Testis (tissue), 5 donors: ENCODE measurements around the gene SMDT1. TPM values are rescaled to one million over a fixed set of nuclear protein-coding genes. Genes with fewer than 3 reads are reported as not detected.

Experiments
- DNase-seq: peaks from one replicate; pipeline ENCODE4 v3.0.0-alpha.2; 2019
- H3K27ac ChIP-seq, 2 donors: fragments of 200-600 bp; sonication (generic); one replicate each; pipeline ENCODE4 v1.5.1; 2019
- H3K27me3 ChIP-seq: fragments of 200-600 bp; sonication (generic); one replicate; pipeline ENCODE4 v1.5.1; 2019
- H3K36me3 ChIP-seq: fragments of 200-600 bp; sonication (generic); one replicate; pipeline ENCODE4 v1.5.1; 2017; ENCODE audit warnings: low read depth; ENCODE audit errors: missing control alignments
- H3K4me1 ChIP-seq: fragments of 200-600 bp; sonication (generic); one replicate; pipeline ENCODE4 v1.5.1; 2019
- H3K4me3 ChIP-seq, 2 donors: fragments of 200-600 bp; sonication (generic); one replicate each; pipeline ENCODE4 v1.5.1; 2017 to 2019
- H3K9me3 ChIP-seq: fragments of 200-600 bp; sonication (generic); one replicate; pipeline ENCODE4 v1.5.1; 2017
- POLR2A ChIP-seq: fragments of 450-650 bp; IDR thresholded peaks from one replicate; pipeline ENCODE4 v1.6.1; 2017; ENCODE audit warnings: antibody characterized with exemption, mild to moderate bottlenecking, moderate library complexity
- WGBS, 2 donors: methylation state at CpG; one replicate each; pipeline ENCODE4 v1.1.5; 2018; 5-methylcytosine and 5-hydroxymethylcytosine counted together
- intact Hi-C: fragments of 100-400 bp; cut with DNase I; formaldehyde crosslinking; loops from one replicate; pipeline ENCODE4 v1.15.1; 2023; ENCODE audit warnings: low total_unique reads
- long read RNA-seq, 2 donors: transcript quantifications; one replicate each; lab custom pipeline, GENCODE V29; 2026
- polyA plus RNA-seq: library from polyadenylated mRNA; stranded (reverse); fragments of 350-450 nt; fragmentation: Illumina TruSeq; extraction: RNeasy Lipid Tissue Mini Kit (QIAGEN cat#74804); gene quantifications from one replicate; pipeline ENCODE4 v1.2.3, GENCODE V29; 2014; ENCODE audit warnings: low read depth, low replicate concordance; ENCODE audit not compliant: insufficient read depth
- total RNA-seq, 2 donors: library from RNA; depleted of rRNA; stranded (reverse); fragments of >200 nt; gene quantifications; one replicate each; pipeline ENCODE4 v1.2.3, GENCODE V29; 2016
- TF ChIP-seq, protein P1 (sequence below), 3 experiments: fragments of 450-650 bp in 2 of 3; fragments of 200-600 bp in 1 of 3; sonication (generic) in 1 of 3; IDR thresholded peaks; one replicate each; pipeline ENCODE4 v1.5.1; 2016 to 2019; ENCODE audit warnings: antibody characterized with exemption in 3 of 3, mild to moderate bottlenecking in 2 of 3, moderate library complexity in 1 of 3

The SMDT1 gene, protein sequence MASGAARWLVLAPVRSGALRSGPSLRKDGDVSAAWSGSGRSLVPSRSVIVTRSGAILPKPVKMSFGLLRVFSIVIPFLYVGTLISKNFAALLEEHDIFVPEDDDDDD
- total RNA-seq (10 to 100 TPM; 14.3 to 19.4 TPM), polyA plus RNA-seq (130 TPM)
- long read RNA-seq, donor 1, transcript SMDT1-201 (3 exons, 1,567 nt): major isoform, 112 of 469 reads
- long read RNA-seq, donor 1, transcript SMDT1-202 (3 exons, 591 nt): minor isoform, 11 of 469 reads
- long read RNA-seq, donor 1, partial matches to known transcripts: 33 of 469 reads
- long read RNA-seq, donor 1, other reads (novel, unspliced or antisense): 311 of 469 reads
- long read RNA-seq, donor 2, transcript SMDT1-201 (3 exons, 1,567 nt): major isoform, 52 of 54 reads
- long read RNA-seq, donor 2, partial matches to known transcripts: 0 of 54 reads
- long read RNA-seq, donor 2, other reads (novel, unspliced or antisense): 0 of 54 reads

DNA sequence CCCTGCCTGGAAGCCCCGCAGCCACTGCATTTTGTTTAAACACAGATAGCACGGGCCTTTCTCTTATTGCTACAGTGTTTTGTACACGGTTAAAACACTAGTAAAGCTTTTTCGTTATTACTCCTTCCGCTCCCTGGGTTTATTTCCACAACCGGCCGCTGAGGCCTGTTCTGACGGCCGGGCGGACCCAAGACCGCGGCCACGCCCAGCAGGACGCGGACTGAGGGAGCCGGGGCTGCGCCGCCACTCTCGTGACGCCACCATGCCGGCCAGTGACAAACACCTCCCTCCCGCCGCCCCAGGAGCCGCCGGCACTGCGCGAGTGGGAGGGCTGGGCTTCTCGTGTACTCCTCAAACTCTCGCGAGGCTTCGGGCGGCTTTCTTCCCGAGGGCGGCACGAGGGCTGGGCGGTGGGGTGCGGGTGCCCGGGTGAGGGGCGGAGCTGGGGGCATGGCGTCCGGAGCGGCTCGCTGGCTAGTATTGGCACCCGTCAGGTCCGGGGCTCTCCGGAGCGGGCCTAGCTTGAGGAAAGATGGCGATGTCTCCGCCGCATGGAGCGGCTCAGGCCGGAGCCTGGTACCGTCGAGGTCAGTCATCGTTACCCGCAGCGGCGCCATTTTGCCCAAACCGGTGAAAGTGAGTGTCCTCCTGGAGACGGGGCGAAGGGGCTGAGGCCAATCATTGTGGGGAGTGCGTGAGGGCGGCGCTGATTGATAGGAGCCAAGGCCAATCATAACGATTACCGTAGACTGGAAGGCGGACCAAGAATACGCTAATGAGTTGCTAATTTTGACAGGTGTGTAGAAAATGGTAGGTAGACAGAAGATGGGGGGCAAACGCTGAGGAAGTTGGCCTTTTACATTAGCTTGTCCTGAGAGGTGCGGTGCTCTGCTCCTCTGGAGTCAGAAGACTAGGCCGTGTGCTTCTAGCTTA lies at the start of gene SMDT1:
Gene SMDT1, plus strand, starts transcription at position 382 of the 933 bp plus-strand sequence. Its CDS starts 69 bp downstream, at position 451.
- H3K4me3 ChIP-seq: peak within 1 kb of the TSS; percentile 67 to 72
- TF ChIP-seq, protein P1, sequence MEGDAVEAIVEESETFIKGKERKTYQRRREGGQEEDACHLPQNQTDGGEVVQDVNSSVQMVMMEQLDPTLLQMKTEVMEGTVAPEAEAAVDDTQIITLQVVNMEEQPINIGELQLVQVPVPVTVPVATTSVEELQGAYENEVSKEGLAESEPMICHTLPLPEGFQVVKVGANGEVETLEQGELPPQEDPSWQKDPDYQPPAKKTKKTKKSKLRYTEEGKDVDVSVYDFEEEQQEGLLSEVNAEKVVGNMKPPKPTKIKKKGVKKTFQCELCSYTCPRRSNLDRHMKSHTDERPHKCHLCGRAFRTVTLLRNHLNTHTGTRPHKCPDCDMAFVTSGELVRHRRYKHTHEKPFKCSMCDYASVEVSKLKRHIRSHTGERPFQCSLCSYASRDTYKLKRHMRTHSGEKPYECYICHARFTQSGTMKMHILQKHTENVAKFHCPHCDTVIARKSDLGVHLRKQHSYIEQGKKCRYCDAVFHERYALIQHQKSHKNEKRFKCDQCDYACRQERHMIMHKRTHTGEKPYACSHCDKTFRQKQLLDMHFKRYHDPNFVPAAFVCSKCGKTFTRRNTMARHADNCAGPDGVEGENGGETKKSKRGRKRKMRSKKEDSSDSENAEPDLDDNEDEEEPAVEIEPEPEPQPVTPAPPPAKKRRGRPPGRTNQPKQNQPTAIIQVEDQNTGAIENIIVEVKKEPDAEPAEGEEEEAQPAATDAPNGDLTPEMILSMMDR (IDR thresholded peaks at IDR 0.05): no peak
- TF ChIP-seq POLR2A: peak; percentile 87
- intact Hi-C loops: no loop called here
- H3K4me1 ChIP-seq: peaks cover 18% of the 10 kb centered on the region
- no peaks in the 10 kb centered on the region for H3K36me3 ChIP-seq
- DNase-seq: peak; percentile 99
- H3K27me3 ChIP-seq: no peaks in the 10 kb centered on the region
- H3K9me3 ChIP-seq: no peaks in the 10 kb centered on the region
- WGBS, 2 donors: 0 to 1% methylated on average over 46 to 68 of the region's 71 CpGs
- peak within 1 kb of the TSS; percentile 97 to 99 for H3K27ac ChIP-seq

DNA sequence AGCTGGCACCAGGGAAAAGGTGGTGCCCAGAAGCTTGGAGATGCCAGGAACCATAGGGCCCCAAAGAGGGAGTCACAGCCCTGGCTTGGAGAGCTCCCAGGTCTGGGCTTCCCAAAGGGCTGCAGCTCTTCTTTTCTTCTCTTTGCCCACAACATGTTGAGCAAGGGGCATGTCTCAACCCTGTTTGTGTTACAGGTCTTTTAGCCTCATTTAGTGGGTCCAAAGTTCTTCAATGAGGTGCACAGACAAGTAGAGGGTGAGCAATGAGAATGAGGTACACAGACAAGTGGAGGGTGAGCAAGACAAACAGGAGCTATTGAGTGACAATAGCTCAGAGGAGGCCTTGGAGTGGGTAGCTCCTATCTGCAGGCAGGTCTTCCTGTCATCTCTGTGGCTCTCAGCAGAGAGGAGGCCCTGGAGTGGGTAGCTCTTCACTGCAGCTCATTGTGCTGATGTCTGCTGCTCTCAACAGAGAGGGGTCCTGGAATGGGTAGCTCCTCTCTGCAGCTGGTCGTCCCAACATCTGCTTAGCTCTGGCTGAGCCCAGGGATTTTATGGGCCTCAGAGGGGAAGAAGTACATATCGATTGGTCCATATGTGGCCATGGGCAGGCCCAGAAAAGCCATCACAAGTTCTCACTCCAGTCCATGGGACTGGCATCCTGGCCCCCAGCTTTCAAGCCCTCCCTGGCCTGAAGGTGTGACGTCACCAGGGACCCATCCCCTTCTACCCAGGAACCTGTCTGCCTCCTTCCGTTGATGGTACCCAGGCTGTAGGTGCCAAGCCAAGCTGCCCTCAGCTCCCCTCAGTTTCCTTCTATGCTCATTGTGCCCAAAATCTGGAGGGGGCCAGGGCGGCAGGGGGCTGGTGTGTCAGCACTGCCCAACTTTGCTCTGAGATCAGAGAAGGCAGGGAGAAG lies 46.0 kb upstream of the SMDT1 start:
- no peak for DNase-seq
- TF ChIP-seq, protein P1 (IDR thresholded peaks at IDR 0.05): no peak
- TF ChIP-seq POLR2A: no peak
- H3K27ac ChIP-seq: no peak overlapping the region

DNA sequence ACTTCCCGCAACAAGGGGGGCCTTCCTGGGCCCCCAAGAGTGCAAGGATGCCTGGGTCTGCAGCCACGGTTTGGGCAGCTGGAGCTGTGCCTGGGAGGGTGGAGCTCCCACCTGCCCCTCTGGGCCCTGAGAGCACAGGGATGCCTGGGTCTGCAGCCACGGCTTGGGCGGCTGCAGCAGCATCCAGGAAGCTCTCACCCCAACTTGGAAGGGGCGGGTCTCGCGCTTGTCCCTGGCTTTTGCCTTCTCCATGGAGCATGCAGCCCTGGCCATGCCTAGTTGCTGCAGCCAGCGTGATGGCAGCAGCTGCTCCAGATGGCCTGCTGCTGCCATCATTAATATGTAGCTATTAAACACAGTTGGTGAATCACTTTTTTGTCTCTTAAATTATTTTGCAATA lies 44.2 kb upstream of the SMDT1 start:
- H3K27me3 ChIP-seq: no peaks in the 10 kb centered on the region
- H3K4me1 ChIP-seq: no peaks in the 10 kb centered on the region
- 85% methylated on average over 8 of the region's 8 CpGs for WGBS, 2 donors
- no peak for DNase-seq
- H3K9me3 ChIP-seq: no peaks in the 10 kb centered on the region
- intact Hi-C loops: no loop called here
- no peak overlapping the region for H3K27ac ChIP-seq
- H3K36me3 ChIP-seq: no peaks in the 10 kb centered on the region
- H3K4me3 ChIP-seq: no peak overlapping the region
- TF ChIP-seq POLR2A: no peak
- TF ChIP-seq, protein P1 (IDR thresholded peaks at IDR 0.05): no peak

More for the DNA sequence above, 46.0 kb upstream of the SMDT1 start:
- intact Hi-C loops: no loop called here
- Histone ChIP-seq H3K36me3 (no peaks in the 10 kb centered on the region), H3K27me3 (no peaks in the 10 kb centered on the region), H3K4me3 (no peak overlapping the region), H3K4me1 (no peaks in the 10 kb centered on the region), H3K9me3 (no peaks in the 10 kb centered on the region)
- WGBS, 2 donors: 97 to 98% methylated on average over 4 to 5 of the region's 5 CpGs

DNA sequence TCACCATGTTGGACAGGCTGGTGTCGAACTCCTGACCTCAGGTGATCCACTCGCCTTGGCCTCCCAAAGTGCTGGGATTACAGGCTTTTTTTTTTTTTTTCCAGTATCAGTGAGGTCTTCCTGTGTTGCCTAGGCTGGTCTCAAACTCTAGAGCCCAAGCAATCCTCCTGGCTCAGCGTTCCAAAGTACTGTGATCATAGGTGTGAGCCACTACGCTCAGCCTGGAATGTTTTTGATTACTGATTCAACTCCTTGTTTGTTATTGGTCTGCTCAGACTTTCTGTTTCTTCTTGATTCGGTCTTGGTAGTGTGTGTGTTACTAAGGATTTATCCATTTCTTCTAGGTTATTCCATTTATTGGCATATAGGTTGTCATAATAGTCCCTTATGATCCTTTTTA lies 40.2 kb upstream of the SMDT1 start:
- no peaks in the 10 kb centered on the region for H3K36me3 ChIP-seq
- intact Hi-C loops: no loop called here
- no peak for DNase-seq
- no peaks in the 10 kb centered on the region for H3K9me3 ChIP-seq
- H3K4me3 ChIP-seq: no peak overlapping the region
- H3K4me1 ChIP-seq: no peaks in the 10 kb centered on the region
- no peaks in the 10 kb centered on the region for H3K27me3 ChIP-seq
- H3K27ac ChIP-seq: no peak overlapping the region
- no peak for TF ChIP-seq POLR2A
- TF ChIP-seq, protein P1 (IDR thresholded peaks at IDR 0.05): no peak
- WGBS, 2 donors: 95% methylated on average over 5 of the region's 5 CpGs
